GM19238 (cell line): ENCODE data around the gene MTCL1.
"Not testable (repeated sequence)": the region's sequence is repeated elsewhere in the genome, so short reads cannot be mapped to it uniquely, and the experiment has no call there.

ENCODE experiments used
- DNase-seq: peaks from one replicate; pipeline ENCODE4 v3.0.0; 2011; ENCODE audit warnings: low spot score; ENCODE audit not compliant: insufficient read length

MTCL1 gene

DNA sequence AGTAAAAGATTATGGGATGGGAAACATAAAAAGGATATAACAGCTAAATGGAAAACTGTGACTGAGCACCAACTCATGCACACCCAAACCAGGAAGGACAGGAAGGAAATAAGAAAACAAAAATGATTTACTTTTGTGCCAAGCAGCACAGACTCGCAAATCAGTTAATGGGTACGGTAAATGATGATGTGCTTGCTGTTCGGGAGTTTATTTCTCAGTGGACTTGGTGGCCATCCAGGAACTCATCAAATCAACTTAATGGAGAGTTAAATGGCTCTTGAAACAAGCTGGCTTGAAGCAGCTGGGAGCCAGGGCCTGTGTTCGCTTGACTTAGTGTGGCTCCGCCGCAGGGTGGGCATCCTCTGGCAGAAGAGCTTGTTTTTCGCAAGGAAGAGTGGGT lies 36.2 kb downstream of the MTCL1 start:
- DNase-seq: no peak

GRCh38 chr18:8742387-8743361 lies 37.3 kb downstream of the MTCL1 start:
- no peak for DNase-seq

DNA sequence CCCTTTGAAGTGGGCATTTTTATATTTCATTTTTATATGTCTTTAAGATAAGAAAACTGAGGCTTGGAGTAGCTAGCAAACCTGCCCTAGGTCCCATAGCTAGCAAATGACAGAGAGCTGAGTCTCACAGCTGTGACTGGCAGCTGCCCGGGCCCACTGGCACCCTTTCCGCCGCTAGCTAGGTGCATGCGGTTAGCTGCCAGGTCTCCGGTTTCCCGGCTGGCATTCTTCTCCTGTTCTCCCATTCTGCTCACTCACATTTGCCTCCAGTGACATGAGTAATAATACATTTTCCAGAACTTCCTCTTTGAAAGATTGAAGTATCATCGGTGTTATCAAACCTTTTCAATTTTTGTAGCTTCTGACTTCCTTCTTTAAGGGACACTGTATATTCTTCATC lies 38.7 kb downstream of the MTCL1 start:
- no peak for DNase-seq

- DNase-seq: no peak
Observed at GRCh38 chr18:8744656-8745055, 39.3 kb downstream of the MTCL1 start.

- DNase-seq: no peak
Observed at GRCh38 chr18:8745355-8746014, 40.1 kb downstream of the MTCL1 start.

DNA sequence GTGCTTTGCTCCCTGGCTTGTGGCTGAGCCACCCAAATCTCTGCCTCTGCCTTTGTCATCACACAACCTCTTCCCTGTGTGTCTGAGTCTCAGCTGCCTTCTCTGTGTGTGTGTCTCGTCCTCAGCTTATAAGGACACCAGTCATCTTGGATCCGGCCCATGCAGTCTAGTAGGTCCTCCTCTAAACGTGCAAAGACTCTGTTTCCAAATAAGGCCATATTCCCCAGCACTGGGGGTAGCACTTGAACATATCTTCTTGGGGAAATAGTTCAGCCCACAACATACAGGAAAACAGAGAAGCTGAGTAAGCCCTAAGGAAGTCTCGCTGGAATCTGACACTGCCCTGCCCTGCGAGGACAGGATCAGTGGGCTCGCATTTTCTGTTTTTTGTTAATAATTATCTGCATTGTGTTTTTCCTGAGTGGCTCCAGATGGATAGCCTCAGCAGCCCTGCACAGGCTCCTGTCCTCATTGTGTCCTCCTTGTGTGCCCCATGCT lies 42.1 kb downstream of the MTCL1 start:
- no peak for DNase-seq

GRCh38 chr18:8749492-8749891 lies 44.1 kb downstream of the MTCL1 start:
- no peak for DNase-seq

DNA sequence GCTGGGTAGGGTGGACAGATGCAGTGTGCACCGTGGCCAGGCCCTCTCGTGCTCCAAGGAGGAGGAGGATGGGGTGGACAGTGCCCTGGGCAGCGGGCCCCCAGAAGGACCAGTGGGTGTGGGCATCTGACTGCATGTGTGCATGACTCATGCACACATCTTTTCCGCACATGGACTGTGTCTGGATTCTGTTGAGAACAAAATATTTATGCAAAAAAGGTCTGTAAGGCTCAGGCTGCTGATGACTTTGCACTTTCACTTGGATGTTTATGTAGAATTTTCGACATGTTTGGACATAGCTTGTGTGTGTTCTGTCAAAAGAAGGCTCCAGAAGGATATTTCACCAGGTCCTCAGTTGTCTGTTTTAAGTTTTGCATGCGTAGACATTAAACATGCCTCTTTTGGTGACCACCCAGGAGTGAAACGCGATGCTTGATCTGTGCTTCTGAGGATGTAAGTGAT lies 45.6 kb downstream of the MTCL1 start:
- no peak for DNase-seq

- no peak for DNase-seq
Observed at GRCh38 chr18:8751692-8752091, 46.3 kb downstream of the MTCL1 start.

DNA sequence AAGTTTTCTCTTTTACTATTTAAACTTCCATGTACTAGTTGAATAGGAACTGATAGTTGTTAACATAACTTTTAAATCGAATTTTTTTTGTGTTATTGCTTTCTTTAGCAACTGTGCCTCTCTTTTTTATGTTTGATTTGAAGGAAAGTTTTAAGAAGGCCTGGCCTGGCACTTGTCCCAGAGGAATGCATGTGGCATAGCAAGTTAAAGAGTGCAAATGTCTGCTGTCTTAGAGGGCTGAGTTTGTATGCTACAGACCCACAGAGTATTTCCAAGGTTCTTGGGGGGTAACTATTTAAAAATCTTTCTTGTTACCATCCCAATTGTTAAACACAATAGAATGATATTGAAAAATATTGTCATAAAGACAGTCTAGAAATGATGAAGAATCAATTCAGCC lies 47.0 kb downstream of the MTCL1 start:
- no peak for DNase-seq

- DNase-seq: no peak
Observed at GRCh38 chr18:8754995-8755960, 49.9 kb downstream of the MTCL1 start.

- DNase-seq: no peak
Observed at GRCh38 chr18:8756571-8756970, 51.2 kb downstream of the MTCL1 start.

DNA sequence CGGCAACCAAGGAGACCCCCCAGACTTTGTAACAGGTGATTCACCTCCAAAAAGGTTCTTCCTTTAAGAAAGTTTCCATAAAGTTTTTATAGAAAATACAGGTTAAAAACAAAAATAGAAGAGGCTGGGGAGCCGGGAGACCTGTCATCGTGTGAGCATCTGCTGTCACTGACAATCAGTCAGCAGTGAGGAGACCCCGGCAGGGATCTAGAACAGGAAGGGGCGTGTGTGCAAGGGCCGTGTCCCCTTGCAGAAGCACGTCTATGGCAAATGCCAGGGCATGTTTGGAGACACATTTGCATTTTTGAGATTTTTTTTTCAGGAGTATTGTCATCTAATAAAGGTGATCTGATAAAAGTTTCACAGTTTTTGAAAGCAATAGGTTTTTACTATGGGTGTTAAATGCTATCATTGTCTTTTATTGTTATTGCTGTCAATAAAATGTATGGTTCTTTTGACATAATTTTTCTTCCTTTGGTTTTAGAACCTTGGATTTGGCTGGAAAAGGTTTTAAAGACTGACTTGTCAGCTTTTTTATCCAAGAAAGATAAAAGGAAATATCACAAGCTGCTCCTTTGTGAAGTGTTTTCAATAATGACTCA lies 52.1 kb downstream of the MTCL1 start:
- DNase-seq: no peak

- DNase-seq: no peak
Observed at GRCh38 chr18:8758466-8758865, 53.1 kb downstream of the MTCL1 start.

DNA sequence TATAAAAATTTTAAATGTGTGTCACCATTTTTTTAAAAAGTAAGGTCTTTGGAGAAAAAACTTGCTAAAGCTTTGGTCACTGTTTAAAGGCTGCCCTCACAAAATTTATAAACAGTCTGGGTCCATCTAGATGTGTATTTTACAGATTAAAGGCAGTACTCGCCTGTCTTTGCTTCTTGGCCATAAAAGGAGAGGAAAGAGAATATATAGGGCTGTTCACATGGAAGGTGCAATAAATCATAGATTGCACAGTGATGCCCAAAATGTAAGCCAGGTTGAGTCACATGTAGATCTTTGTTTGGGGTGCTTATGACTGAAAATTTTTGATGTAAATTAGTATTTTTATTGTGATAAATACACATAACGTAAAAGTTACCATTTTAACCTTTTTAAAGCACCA lies 55.6 kb downstream of the MTCL1 start:
- DNase-seq: no peak

DNA sequence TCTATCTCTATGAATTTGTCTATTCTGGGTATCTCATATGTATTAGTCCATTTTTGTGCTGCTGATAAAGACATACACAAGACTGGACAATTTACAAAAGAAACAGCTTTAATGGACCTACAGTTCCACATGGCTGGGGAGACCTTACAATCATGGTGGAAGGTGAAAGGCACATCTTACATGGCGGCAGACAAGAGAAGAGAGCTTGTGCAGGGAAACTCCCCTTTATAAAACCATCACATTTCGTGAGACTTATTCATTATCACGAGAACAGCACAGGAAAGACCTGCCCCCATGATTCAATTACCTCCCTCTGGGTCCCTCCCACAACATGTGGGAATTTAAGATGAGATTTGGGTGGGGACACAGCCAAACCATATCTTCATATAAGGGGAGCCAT lies 56.2 kb downstream of the MTCL1 start:
- not testable (repeated sequence) for DNase-seq

DNA sequence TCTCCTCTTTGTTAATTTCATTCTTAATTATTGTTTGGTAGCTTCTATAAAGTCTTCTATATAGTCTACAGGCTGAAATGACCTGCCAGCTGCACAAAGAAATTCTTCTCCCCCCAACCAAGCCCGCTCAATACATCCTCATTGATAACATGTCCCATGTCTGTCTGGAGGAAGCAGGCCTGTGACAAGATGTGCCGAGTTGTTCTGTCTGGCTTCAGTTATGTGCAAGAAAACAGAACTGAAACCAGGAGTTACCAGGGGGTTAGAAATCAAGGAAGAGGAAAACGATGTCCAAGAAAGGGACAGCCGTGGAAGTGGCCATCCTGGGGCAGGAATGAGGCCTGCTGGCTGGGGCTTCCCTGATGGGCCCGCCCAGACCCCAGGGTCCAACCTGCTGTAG lies 57.6 kb downstream of the MTCL1 start:
- no peak for DNase-seq

- no peak for DNase-seq
Observed at GRCh38 chr18:8763611-8764010, 58.3 kb downstream of the MTCL1 start.

GRCh38 chr18:8765783-8766463 lies 60.6 kb downstream of the MTCL1 start:
- DNase-seq: no peak

DNA sequence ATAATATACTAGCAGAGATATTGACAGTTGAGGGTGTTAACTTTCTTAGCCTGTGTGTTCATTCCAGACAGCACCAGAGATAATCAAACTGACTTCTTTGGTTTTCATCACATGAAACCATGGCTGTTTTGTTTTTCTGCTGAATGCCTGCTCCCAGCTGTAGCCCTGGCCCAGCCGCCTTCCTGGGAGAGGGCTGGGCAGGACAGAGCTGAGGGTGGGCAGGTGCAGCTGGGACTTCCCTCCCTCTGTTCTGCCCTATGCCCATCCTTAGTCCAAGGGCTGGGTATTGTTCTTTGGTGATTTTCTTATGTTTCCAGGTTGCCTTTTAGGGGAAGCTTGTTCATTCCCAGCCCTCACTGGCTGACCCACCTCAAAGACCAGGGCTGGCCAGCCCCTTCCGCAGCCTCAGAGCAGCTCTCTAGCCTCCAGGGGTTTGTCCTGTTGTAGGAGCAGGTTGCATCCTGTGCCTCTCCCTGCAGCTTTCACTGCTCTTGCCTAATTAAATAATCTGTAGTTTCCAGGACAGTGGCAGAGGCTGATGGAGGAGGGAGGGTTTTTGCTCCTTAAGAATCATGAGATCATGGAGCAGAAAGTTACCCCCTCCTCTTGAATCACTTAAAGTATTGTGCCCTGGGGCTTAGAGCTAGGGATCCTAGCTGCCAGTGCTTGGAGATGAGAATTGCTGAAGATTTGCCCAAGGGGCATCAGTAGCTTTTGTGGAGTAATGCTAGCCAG lies 61.4 kb downstream of the MTCL1 start:
- DNase-seq: no peak
